CD4-positive, alpha-beta T cell treated with Interleukin-15 for 1 hour (primary cell): ENCODE data around the gene FADS1.
A peak's percentile ranks its signal among the peaks of the same experiment; 100 is the strongest.

ENCODE experiments used
- DNase-seq: peaks from one replicate; pipeline ENCODE4 v3.0.0-alpha.2; 2020

FADS1 gene

DNA sequence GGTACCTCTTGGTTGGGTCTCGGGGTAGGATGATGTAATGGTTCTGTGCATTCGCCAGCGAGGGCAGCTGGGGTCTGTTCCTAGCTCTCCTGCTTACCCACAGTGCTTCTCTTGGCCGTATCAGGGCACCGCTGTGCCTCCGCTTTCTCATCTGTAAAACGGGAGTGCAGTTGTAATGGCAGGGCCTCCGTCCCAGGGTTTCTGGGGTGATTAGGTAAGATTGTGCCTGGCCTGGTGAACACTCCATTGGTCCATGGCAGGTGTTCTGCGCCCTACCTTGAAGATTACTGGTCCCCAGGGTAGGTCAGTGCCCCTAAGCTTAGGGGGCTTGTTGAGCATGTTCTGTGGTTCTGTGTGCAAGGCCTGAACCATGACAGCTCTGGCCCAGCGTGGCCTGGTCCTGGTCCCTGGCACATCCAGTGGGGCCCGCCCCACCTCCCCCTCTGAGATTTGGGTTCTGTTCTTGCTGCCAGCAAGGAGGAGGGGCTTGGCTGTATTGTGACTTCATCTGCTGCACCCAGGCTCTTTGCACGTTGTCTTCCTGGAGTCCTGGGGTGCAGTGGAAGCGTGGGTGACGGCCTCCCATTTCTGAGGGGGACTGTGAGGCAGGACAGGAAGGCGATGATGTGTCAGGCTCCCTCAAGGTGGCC lies 59.5 kb downstream of the FADS1 start:
- DNase-seq: no peak

DNA sequence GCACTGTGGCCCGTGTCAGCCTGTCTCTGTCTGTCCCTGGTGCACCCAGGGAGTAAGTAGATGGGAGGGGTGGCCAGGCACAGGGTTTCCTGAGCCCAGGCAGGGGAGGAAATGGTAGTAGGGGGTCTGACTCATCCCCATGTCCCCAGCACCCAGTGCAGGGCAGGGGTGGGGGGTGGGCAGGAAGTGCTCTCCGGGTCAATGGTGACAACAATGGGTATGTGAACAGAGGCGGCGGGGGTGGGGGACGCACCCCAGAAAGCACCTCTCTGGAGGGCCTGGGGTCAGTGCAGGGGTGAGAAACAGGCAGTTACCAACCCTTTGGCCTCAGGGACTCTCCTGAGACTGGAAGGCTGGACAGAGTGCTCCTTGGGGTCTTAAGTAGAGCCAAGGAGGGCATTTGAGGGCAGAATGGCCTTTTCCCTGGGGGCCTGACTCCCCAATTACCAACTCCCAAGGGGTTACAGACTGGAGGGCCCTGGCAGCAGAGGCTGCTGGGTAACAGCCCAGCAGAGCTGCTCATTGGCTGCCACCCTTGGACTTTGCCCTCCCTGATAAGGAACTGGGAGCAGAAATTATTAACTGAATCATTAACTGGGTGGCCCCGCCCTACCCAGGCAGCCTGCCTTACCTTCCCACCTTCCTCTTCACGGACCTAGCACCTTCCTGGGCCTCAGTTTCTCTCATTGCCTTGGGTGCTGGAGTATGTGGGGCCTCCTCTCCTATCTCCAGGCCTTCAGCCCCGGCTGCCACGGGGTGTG lies 60.2 kb downstream of the FADS1 start:
- no peak for DNase-seq

DNA sequence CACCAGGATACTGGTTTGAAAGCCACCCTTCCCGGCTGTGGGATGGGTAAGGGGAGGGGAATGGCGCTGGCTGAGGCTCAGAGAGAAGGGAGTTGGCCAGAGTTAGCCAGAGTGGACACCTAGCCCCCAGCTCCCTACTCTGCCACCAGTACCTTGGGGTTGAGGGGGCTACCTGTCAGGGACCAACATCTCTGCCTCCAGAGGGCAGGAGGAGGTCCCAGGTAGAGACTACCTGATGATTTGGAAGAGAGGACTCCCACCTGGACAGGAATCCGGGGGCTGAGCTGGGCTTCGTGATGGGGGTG lies 60.7 kb downstream of the FADS1 start:
- no peak for DNase-seq

DNA sequence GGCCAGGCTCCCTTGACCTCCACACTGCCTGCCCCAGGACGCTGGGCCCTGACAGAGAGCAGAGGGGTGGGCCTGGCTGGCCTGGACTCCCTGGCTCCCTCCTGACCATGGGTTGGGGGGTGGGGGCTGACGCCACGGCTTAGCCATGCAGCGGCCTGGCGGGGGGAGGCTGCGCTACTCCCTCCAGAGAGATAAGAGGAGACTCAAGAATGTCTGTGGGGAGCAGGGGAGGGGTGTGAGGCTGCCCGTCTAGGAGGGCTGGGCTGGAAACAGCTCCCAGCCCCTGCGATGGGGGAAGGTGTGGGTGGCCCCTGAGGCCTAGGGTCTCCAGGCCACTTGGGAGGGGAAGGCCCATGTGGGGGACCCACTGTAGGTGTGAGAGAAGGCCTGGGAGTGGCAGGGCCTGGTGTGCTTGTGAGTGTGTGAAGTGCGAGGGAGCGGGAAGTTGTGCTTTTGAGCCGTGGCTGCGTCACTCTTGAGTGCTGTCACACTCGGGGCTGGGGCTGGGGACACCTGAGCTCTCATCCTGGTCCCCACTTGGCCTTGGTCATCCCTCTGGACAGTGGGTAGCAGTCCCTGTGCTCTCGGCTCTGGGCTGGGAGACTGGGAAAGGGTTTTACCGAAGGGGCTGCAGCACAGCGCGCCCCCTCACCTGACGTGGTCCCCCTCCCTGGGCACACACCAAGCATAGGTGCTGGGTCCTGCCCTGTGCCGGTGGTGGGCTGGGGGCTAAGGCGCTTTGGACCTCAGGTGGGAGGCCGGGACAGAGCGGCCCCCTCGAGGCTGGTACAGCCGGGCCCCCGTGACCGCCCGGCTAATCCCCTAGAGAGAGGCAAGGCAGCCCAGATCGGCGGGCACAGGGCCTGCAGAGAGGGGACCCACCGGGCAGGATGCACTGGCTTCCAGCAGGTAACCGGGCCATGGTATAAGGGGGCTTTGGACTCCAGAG lies 62.0 kb downstream of the FADS1 start:
- no peak for DNase-seq

DNA sequence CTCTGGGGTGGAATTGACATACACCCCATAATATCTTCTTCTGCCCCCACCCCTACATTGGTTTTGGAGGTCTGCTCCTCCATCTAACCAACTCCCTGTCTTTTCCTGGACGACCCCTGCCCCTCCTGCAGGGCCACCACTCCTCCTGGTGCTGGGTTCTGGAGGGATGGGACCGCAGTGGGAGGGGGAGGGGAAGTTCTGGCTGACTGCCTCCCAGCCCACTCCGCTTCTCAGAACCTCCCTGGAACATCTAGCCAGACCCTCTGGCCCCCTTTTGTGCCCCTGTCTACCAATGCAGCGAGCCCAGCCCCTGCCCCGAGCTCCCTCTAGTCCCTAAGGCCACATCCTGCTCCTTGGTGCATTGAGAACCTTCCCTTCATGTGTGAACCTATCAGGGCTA lies 63.1 kb downstream of the FADS1 start:
- no peak for DNase-seq

DNA sequence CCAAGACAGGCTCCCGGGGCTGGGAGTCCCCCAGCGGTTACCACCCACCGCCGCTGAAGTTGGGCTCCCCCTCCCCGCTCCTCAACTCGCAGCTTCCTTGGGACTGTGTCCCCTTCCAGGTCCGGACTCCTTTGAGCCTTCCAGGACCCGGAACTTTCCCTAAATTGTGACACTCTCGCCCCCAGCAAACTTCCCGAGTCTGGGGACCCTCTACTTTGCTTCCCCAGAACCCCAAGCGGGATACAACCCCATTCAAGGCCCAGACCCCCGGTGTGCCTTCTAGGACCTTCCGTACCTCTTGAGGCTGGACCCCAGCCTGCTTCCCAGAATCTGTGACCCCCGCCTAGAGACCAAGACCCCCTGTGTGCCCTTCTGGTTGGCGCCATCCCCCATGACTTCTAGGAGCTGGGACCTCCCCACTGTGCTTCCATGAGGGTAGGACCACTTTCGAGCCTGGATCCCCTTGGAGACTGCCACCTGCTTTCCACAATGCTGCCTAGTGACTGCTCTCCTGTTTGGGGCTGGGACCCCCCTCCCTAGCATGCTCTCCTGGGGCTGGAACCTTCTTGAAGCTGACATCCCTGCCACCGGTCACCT lies 63.8 kb downstream of the FADS1 start:
- DNase-seq: no peak

DNA sequence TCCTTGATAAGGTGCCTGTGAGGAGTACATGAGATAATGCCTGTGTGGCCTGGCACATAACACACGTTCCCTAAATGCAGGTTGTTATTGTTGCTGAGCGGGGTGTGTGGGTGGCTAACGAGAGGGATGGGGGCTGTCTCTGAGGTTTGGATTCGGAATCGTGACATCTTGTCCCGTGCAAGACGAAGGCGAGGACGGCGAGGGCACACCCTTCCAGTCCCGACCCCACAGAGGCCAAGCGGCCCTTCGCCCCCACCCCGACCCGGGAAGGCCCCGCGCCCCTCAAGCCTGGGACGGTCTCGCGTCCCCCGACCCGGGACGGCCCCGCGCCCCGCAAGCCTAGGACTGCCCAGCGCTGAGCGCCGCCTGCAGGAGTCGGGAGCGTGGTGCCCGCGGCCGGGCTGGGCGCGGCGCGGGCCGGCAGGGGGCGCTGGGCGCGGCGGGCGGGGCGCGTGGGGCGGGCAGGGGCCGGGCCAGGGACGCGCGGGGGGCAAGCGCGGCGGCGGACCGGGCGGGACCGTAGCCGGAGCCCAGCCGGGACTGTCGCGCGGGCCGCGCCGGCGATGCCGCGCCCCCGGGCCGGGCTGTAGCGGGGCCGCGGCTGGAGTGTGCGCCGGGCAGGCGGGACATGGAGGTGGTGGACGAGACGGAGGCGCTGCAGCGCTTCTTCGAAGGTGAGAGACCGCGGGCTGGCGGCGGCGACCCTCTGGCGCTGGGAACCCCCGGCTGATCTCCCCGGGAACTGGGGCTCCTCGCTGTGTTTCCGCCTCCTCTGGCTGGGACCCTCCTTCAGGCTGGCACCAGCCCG lies 64.5 kb downstream of the FADS1 start, which contains the start of gene MYRF:
Gene MYRF (plus strand): TSS at position 520 of the 808 bp plus-strand sequence. CDS start 109 bp downstream, at position 629.
- DNase-seq: peak; percentile 43

DNA sequence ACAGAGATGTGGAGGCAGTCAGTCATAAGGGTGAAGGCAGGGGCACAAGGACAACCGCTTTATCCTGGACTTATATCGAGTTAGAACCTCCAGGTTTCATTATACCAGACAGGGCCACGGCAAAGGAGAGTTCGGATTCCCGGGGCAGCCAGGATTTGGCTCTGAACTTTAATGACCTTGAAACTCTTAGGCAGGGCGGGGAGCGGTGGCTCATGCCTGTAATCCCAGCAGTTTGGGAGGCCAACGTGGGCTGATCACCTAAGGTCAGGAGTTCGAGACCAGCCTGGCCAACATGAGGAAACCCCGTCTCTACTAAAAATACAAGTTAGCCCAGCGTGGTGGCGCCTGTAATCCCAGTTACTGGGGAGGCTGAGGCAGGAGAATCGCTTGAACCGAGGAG lies 65.4 kb downstream of the FADS1 start:
- no peak for DNase-seq

DNA sequence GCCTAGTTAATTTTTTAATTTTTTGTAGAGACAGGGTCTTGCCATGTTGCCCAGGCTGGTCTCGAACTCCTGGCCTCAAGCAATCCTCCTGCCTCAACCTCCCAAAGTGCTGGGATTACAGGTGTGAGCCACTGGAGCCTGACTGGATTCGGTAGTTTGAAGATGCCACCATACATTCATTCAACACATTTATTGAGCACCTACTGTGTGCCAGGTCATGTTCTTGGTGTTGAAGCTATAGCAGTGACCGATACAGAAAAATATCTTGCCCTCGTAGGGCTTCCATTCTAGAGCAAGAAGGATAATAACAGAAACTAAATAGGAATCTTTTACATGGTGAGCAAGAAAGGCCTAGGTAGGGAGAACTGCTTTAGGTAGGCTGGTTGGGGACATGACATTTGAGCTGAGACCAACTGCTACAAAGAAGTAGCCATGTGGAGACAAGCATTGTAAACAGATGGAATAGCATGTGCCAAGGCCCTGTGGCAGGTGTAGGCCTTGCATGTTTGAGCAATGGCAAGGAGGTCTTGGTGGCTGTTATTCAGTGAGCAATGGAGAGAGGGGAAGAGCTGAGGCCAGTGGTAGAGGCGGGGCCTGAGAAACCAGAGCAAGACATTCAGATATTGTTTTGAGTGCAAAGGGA lies 66.1 kb downstream of the FADS1 start:
- DNase-seq: no peak
